22Rv1 (cell line): Measurements from ENCODE around the gene LRRC32.

Experiments used
- CTCF ChIP-seq: fragments of 450-650 bp; IDR thresholded peaks from 2 replicates; pipeline ENCODE4 v1.5.1; 2017; ENCODE audit warnings: mild to moderate bottlenecking
- ZFX ChIP-seq: fragments of 450-650 bp; IDR thresholded peaks from 2 replicates; pipeline ENCODE4 v1.6.1; 2017; ENCODE audit warnings: antibody characterized with exemption, borderline replicate concordance

- TF ChIP-seq CTCF (no peak), ZFX (no peak)
These were observed 4.2 kb upstream of the LRRC32 start for GRCh38 chr11:76674517-76675400.
